GM10266 (cell line): ENCODE data around the gene RBFOX2.

ENCODE experiments used
- DNase-seq: peaks from one replicate; pipeline ENCODE4 v3.0.0; 2012; ENCODE audit errors: extremely low spot score
- CTCF ChIP-seq: IDR thresholded peaks from 2 replicates; pipeline ENCODE4 v1.5.1; 2012; ENCODE audit warnings: mild to moderate bottlenecking, low read depth; ENCODE audit not compliant: control insufficient read depth, insufficient read depth; ENCODE audit errors: missing control alignments

RBFOX2 gene

GRCh38 chr22:35918456-35918855, 110.2 kb downstream of the RBFOX2 start:
- no peak for TF ChIP-seq CTCF
- DNase-seq, result no peak

- no peak for TF ChIP-seq CTCF
- no peak for DNase-seq
Observed at GRCh38 chr22:35917651-35918050, 111.0 kb downstream of the RBFOX2 start.

DNA sequence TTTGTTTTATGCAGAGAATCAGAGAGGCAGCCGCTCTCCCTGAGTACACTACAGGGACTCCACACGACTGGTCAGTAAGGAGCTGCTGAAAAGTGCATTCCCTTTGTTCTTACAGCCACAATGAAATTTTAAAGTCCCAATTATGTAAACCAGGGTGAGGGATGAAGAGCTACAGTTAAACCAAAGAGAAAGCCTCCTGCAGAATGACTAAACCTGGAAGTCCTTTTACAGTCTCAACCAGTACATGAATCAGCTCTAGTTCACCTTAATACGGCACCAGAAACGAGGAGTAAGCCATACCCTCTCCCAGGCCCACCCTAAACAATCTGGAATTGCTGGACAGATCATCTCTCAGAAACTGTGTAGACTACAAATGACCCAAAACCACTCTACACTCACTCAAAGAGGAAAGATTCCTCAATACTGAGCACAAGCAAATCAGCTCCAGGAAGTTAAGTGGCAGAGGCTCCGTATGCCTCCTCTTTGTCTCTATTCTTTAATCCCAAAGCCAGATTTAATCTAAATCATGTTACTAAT, 113.1 kb downstream of the RBFOX2 start:
- no peak for TF ChIP-seq CTCF
- DNase-seq, result no peak

DNA sequence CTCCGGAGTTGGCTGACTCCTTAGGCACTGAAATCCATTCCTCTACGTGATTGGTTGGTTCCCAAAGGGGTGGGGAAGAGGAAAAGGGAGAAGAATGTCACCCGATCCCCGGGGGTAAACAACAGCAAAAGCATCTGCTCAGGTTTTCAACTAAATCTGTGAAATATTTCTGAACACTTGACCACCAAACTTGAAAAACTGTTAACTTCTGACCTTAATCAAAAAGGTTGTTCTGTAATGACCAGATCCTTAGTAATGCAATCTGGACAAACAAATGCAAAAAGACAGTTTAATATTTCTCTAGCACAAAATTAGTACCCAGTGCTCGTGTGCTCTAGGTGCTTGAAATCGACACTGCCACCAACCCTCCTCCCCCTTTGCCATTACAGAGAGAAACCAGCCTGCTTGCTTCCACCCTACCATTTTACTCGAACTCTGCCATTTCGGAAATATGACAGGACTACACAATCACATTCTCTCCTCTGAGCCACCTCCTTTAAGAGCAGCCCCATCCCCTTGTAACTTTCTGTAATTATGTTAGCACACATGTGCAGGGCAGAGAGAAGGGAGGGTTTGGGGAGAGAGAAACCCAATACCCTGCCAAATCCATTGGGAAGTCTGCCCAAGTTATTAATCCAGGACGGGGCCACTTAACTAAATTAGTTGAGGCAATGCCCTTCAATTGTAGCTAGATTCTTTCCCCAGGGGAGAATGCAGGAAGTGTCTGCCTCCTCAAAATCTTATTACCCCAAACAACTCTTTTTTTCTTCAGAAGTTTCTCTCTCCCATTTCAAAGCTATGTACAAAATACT, 113.8 kb downstream of the RBFOX2 start:
- TF ChIP-seq CTCF, result no peak
- no peak for DNase-seq

GRCh38 chr22:35914357-35914664, 114.3 kb downstream of the RBFOX2 start:
- TF ChIP-seq CTCF, result no peak
- no peak for DNase-seq

DNA sequence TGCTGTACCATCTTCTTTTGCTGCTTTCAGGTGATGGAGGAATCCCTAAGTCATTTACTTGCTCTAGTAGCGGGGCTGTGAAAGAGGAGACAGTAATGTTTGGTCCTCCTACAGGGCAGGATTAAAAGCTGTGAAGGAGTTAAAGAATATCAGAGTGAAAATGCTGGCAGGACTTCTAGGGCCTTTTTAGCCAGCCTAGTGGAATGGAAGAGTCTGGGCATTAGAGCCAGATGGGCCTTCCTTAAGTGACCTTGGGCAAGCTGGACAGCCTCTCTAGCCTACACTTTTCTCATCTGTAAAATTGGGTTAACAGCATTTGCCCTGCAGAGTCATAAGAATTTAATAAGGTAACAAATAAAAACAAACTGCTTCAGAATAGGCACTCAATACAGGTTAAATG, 114.7 kb downstream of the RBFOX2 start:
- DNase-seq, result no peak

GRCh38 chr22:35912658-35913057, 116.0 kb downstream of the RBFOX2 start:
- DNase-seq, result no peak
- no peak for TF ChIP-seq CTCF

More for the DNA sequence above, 114.7 kb downstream of the RBFOX2 start:
- no peak for TF ChIP-seq CTCF
